Measurements from ENCODE around the gene CTBP2.

The CTBP2 gene

DNA sequence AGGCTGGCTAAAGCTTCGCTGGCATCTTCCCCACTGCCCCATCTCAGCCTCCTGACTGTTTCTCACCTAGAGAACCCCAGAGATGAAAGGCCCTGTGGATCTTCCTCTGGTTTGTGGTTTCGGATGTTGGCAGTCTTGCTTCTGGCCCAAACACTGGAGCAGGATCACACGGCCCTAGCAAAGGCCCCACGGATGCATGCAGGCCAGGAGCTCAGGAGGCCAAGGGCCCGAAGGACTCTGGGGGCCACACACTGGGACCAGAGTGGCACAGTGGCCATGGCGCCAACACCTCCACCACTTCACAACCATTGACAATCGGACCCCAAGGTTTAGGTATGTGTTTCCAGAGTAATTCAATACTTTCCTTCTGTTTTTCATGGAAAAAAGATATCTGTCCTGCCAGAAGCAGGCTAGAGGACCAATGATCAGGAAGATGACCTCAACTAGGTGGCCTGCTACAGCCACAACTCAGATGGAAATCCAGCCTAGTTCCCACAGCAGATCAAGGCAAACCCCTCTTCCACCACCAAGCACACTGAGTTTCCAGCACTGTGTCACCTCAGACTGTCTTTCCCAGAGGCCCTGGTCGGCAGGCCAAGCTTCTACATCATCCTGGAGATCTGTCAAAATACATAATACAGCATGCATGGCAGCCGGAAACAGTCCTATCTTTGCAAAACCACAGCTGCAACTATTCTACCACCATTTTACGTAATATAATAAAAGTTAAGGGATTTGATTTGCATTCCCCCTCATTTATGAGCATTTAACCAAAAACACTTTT, 53.0 kb downstream of the CTBP2 start:
- no peak for DNase-seq (ENCODE audit: low read depth in 1 of 2, low spot score in 1 of 2)

DNA sequence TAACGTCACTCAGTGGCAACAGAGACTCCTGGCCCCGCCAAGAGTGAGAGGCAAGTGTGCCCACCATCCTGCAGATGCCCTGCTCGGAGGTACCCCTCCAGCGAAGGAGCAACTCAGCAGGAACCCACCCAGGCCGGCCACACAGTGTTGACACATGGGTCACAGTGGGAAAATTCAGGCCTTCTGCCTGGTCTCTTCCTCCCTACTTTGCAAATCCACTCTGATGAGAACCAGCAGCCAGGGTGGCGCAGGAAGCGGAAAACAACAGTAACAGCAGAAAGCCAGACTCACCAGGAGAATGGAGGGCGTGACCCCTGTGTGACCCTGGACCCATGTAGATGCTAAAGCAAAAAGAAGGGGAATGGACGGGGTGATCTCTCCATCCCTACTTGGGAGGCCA, 53.8 kb downstream of the CTBP2 start:
- DNase-seq (ENCODE audit: low read depth in 1 of 2, low spot score in 1 of 2), result no peak

DNA sequence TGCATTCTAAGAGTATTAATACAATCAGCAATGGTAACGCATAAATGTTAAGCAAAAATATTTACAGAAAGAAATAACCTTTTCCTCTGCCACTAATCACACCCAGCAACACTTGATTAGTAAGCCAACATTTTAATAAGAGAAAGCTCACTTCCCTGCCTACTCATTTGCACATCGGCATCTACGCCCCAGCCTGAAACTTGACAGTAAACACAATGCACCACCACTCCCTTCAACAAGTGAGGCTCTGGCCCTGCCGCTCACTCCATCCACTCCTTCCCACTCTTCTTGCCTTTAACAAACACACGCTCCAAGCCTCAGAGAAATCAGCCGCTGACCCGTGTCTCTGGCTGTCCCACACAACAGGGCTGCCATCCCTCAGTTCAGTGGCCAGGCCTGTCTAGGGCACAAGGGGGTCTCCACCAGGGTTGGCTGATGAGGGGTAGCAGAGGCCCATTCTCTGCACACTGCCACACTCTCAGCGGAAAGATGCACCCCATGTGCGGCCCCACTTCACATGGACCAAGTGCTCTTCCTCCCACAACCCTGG, 54.6 kb downstream of the CTBP2 start:
- no peak for DNase-seq (ENCODE audit: low read depth in 1 of 2, low spot score in 1 of 2)

DNA sequence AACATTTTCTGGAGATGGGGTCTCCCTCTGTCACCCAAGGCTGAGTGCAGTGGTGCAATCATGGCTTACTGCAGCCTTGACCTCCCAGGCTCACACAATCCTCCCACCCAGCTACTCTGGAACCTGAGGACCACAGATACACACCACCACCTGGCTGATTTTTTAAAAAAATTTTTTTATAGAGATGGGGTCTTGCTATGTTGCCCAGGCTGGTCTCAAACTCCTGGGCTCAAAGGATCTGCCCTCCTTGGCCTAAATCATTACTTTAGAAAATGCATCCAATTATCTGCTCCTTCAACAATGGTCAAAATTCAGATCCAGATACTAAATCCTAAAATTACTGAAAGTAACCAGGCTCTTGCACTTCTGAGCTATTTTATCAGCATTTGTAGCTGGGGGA, 55.2 kb downstream of the CTBP2 start:
- DNase-seq (ENCODE audit: low read depth in 1 of 2, low spot score in 1 of 2), result no peak

DNA sequence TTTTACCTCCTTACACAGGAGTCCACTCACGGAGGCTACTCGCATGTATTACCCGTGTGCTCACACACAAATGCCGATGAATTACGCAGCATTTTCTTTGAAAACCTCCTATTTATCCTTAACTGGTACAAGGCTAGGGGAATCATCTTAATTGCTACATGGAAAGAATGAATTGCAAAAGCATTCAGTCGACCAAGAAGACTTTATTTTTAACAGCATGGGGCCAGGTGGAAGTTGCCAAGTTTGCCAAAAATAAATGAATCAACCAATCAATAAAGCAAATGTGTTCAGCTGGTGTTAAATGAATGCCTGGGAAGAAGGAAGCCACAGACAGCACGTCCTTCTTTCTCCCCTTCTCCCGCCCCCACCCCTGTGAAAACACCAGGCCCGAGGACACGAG, 55.8 kb downstream of the CTBP2 start:
- DNase-seq (ENCODE audit: low read depth in 1 of 2, low spot score in 1 of 2), result no peak

DNA sequence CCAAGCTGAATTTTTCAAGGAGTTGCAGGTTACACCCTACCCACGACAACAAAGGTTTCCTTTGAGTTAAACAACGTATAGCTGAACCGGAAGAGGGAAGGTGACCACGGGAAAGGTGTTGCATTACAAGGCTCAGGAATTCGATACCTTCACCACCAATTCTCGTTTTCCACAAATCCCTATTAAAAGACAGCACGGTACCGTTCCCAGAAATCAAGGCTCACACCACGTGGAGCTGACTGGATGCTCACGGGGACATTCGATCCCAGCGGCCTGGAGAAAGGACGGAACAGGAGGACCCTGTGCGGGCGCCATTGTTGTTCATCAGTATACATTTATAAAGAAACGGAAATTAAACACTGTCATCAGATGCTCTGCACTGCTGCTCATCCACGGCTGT, 56.4 kb downstream of the CTBP2 start:
- DNase-seq (ENCODE audit: low read depth in 1 of 2, low spot score in 1 of 2), result no peak

DNA sequence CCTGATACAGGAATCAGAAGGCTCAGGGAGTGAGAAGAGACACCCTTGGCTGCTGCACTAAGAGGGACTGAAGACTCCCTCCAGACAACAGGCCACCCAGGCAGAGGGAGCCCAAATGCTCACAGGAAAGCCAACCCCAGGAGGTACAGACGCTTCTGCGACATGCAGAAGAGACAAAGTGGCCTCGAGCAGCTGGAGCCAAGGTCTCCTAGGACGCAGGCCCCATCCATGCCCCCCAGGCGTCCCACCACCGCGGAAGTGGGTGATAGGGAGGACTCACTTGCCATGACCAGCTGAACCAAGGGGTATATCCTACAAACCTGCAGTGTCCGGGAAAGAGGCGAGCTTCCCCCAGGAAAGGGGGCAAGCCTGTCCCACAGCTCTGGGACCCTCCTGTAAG, 56.9 kb downstream of the CTBP2 start:
- no peak for DNase-seq (ENCODE audit: low read depth in 1 of 2, low spot score in 1 of 2)

DNA sequence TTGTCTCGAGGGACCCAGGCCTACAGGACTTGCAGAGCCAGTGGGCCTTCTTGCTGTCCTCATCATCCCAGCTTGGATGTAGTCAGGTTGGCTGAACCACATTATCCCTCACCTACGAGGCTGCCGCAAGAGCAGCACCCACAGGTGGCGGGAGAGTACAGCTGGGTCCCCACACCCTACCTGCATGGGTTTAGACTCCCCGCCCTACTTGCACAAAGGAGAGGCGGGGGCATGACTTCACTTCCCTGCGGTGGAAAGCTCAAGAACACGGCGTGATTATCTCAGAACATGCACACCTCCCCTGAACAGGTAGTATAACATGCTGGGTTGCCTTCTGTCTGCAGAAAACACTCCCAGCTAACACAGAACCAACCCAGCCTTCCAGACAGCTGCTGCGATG, 57.5 kb downstream of the CTBP2 start:
- no peak for DNase-seq (ENCODE audit: low read depth in 1 of 2, low spot score in 1 of 2)

DNA sequence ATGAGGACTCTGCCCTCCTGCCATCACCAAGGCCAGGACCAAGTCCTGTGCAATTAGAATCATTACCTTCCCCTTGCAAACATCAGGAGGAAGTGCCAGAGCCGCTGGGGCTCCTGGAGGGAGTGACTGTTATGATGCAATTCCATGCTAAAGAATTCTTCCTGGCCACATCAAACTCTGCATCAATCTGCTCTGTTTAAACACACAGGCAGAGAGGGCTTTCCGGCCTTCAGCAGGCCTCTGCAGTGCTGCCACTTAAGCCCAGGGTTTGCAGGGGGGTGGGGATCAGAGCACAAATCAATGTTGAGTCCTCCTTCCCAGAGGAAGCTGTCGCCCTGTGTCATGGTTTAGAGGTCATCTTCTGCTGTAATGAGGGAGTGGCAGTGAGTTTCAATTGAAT, 58.1 kb downstream of the CTBP2 start:
- DNase-seq (ENCODE audit: low read depth in 1 of 2, low spot score in 1 of 2), result no peak

DNA sequence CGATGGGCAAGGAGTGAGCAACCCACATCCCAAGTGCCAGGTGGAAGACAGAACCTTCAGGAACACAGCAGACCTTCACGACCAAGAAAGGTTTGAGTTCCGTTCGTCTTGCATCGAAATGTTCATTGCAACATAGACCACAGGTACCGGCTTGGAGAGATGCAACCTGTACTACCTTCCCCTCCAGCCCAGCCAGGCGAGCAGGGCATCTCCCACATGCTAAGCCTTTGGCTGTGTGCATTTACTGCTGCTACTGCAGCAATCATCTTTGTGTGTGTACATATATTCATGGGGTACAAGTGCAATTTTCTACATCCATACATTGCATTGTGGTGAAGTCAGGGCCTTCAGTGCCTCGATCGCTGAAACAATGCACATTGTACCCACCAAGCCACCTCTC, 58.8 kb downstream of the CTBP2 start:
- DNase-seq (ENCODE audit: low read depth in 1 of 2, low spot score in 1 of 2), result no peak

DNA sequence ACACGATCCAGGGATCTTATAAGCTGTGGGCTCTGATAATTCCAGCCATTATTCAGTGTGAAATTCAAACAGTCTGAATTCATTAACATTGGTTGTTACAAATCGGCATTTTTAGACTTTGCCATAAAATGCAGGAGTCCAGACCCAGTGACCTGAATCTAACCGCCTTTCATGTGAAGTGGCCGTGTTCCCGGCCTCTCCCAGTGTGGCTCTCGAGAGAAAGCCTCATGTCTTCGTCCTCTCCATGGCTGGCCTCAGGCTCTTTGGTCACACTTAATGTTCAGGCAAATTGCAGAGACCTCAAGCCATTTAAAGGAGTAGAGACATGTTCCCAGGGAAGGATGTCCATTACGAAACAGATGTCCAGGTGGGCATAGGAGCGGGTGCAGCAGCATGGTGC, 59.3 kb downstream of the CTBP2 start:
- no peak for DNase-seq (ENCODE audit: low read depth in 1 of 2, low spot score in 1 of 2)

DNA sequence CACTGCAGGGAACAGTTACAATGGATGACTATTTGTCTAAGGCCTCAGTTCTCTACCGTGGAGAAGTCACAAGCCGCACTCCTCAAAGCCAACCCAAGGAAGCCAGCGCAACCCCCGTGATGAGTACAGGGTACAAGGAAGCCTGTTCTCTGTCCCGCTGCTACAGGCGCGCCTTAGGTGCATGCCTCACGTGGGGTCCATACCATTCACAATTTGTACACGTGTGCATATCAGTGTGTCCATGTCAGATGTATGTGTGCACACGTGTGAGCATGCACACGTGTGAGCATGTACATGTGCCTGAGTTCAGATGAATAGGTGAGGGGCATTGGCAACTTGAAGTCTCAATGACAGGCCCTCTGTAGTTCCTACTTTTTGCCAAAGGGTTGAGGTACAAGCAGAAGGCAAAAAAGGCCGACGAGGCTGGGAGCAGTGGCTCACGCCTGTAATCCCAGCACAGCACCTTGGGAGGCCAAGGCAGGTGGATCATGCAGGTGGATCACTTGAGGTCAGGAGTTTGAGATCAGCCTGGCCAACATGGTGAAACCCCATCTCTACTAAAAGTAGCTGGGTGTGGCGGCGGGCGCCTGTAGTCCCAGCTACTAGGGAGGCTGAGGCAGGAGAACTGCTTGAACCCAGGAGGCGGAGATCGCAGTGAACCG, 62.8 kb downstream of the CTBP2 start:
- DNase-seq (ENCODE audit: low read depth in 1 of 2, low spot score in 1 of 2), result no peak

DNA sequence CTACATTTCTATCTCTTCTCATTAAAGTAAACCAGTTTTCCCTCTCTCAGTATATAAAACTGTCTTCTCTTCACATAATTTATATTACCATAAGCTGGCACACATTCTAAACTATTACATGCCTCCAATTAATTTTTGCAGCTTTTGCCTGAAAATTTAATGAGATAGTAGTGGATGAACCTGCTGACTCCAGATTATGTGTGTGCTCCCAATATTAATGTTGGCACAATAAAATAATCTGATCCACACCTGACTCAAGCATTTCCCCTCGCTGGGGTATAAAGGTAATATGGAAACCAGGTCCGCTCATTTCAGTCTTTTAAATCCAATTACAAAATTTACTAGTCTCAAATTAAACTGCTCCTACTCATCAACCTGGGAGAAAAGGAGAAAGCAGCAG, 63.4 kb downstream of the CTBP2 start:
- no peak for DNase-seq (ENCODE audit: low read depth in 1 of 2, low spot score in 1 of 2)

DNA sequence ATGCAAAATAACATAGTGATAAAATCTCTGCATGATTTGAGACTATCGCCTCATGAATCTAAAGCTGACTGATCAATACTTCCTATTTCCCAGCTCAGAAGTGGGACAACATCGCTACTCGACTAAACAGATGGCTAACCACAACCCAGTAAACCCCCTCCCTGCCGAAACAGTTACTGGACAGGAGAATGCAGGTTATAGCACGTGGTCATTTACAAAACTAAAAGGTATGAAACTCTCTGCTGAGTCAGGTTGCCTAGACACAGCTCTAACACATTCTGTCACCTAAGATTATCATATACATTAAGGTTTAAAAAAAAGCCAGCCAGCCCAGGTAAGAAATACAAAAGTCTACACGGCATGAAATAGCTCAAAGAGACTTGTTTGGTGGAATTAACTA, 64.0 kb downstream of the CTBP2 start:
- DNase-seq (ENCODE audit: low read depth in 1 of 2, low spot score in 1 of 2), result no peak

DNA sequence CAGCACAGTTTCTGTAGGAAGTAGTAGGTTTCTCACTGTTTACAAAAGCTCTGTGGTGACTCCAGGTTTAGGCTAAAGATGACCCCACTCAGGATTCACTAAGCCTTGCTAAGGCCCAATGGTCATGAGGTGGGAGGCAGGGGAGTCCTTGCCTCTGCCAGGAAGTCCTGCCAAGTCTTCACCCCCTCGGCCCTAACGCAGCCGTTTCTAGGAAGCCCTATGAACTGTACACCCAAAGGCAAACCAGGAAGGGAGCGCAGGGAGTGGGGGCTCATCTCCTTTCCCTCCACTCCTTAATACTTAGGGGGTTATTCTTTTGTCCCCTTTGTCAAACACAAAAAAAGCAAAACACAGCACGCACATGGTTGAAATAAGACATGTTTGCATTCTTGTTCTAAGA, 64.6 kb downstream of the CTBP2 start:
- DNase-seq (ENCODE audit: low read depth in 1 of 2, low spot score in 1 of 2), result no peak

DNA sequence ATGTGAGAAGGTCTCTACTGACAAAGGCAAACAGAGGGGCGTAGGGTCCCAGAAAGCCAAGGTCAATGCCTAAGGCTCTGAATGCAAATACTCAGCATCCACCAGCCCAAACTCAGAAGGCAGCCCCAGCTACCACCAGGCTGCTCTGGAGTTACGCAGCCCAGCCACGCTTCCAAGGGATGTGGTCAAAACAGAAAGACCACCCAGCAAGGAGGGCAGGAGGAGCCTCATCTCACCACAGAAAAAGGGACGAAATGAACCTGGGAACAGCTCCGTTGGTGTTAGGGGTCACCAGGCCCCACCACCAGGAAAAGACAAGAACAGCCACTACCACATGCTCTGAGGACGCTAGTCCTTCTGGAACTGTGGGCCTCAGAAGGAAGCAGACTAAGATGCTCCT, 65.1 kb downstream of the CTBP2 start:
- DNase-seq (ENCODE audit: low read depth in 1 of 2, low spot score in 1 of 2), result no peak

DNA sequence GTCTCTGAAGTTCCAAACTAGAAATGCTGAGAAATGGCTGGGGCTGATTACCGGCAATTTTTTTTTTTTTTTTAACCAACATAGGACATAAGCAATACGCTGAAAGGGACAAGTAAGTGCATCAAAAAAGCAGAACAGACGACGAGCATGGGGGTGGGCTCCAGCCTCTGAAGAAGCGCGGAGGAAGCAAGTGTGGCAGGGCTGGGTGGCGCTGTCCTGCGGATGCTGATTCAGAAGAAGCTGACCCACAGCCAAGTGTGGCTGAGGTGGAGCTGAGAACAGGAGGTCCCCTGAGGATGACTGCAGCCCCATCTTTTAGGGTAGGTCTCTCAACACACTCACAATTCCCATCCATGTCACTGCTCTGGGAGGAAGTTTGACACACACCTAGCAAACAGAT, 65.6 kb downstream of the CTBP2 start:
- DNase-seq (ENCODE audit: low read depth in 1 of 2, low spot score in 1 of 2), result no peak

DNA sequence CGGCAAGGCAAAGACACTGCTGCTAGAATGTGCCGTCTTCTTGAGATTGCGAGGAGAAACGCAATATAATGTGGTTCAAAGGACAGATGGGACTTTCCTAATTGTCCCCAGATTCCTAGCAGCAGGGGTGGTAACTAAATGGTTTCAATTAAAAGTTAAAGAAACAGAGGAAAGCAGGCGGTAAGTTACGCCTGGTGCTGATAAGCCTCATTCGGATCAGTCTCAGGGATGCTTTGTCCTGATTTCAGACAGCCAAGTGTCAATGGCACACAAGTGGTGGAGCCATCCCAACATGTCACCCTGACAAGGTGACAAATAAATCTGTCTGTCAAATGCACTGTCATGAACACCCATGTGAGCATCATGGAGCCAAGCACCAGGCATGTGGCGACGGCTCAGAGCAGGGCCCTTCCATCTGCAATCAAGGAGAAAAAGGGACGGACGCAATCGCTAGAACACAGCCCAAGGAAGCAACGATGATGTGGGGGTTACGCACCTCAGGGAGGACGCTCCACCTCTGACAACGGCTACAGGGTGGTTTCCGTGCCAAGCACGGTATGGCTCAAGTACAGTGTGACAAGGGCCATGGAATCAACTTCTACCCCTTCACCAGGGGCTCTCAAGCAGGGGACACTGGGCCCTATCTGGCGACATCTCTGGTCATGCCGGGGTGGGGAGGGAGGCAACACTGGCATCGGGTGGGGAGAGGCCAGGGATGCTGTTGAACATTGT, 66.2 kb downstream of the CTBP2 start:
- DNase-seq (ENCODE audit: low read depth in 1 of 2, low spot score in 1 of 2), result no peak

DNA sequence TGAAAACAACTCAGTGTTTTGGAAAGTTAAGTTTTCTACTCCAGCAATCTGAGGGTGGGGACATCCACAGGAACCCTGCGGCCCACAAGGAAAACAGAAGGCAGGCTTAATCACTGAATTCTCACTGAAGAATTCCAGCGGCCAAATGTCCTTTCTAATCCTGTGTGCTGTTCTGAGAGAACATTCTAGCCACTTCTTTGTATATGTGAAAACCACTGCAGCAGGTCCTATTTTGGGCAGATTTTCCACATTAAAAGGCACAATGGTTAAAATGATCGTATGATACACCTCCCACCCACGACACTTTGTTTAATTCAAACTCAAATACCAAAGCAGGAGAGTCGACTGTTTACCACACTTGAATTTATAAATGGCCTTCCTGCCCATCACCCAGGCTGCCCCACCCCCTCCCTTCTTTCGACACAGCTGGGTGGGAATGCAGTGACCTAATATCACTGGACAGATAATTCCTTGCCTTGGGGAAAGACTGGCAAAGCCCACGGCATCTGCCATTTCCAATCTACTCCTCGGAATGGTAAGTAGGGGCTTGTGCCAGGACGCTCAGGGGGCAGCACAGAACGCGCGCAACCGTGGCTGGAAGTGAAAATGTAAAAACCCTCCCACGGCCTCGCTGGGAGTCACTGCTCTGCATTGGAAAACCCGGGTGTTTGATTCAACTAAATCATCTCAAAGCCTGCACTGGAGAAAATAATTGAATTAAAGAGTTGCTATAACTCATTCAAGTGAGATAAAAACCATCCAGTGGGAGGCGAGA, 67.0 kb downstream of the CTBP2 start:
- no peak for DNase-seq (ENCODE audit: low read depth in 1 of 2, low spot score in 1 of 2)

DNA sequence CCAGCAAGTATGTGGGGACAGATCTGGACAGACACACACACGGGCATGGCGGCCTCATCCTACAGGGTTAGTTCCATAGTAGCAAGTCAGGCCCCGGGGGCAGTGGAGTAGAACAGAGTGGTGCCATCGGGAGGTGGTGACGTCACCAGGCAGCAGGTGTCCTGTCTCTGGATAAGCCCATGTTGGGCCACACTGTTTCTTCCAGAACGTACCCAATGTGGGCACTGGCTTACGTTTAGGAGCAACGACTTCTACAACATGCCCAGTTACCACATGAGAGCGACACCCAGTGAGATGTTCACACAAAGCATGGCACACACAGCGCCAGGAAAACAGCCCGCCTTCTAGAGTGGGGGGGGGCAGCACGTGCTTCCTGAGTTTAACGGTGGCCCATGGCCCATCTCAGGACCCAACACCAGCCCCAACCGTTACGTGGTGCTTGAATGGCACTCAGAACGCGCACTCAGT, 67.8 kb downstream of the CTBP2 start:
- DNase-seq (ENCODE audit: low read depth in 1 of 2, low spot score in 1 of 2), result no peak

DNA sequence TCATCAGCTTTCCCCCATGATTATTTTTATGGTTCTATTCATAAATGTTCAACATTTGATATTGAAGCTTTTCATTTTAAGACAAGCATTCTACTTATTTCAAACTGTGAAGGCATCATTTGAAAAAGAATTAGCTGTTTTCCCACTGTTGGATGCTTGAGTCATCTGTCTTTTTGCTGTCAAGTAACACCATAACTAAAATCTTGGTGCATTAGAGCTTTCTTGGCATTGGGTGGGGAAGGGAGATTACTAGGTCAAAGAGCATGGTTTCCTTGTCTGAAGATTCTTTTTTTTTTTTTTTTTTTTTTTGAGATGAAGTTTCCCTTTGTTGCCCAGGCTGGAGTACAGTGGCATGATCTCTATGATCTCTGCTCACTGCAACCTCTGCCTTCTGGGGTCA, 68.5 kb downstream of the CTBP2 start:
- DNase-seq (ENCODE audit: low read depth in 1 of 2, low spot score in 1 of 2), result no peak
